Right lobe of liver (tissue), 4 donors: ENCODE results near the gene CEP63.

Experiments used
- POLR2A ChIP-seq: fragments of 450-650 bp; IDR thresholded peaks from one replicate; pipeline ENCODE4 v1.6.1; 2017; ENCODE audit warnings: antibody characterized with exemption, mild to moderate bottlenecking
- TF ChIP-seq, protein P1 (sequence below), 4 donors: fragments of 200-600 bp in 3 of 4; fragments of 450-650 bp in 1 of 4; IDR thresholded peaks; one replicate each; pipeline versions ENCODE4 v1.5.1 to v1.8.0; 2016 to 2022; ENCODE audit warnings: antibody characterized with exemption in 4 of 4, mild to moderate bottlenecking in 2 of 4
- donor health status: DM: no; HTN: no; CAD: no.
- donor health status: DM: no; HTN: no; CAD: no.
- donor health status: DM: no; HTN: yes; CAD: no.

DNA sequence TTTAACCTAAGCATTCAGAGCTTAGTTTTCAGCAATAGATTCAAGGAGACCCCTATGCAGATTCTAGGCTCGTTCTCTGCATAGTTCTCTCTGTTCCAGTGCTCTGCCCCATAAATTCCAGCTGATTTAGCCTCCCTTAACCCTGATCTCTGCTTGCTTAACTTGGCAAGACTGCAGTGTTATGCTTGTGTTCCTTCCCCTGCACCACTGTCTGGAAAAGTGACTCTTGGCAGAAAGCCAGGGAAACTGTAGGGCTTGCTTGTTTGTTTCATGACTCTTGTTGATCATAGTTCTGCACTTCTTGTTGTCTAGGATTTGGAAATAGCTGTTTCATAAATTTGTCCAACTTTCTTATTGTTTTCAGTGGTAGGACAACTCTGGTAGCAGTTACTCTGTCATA is 40.2 kb upstream of the CEP63 start:
- TF ChIP-seq POLR2A: no peak
- TF ChIP-seq, protein P1, sequence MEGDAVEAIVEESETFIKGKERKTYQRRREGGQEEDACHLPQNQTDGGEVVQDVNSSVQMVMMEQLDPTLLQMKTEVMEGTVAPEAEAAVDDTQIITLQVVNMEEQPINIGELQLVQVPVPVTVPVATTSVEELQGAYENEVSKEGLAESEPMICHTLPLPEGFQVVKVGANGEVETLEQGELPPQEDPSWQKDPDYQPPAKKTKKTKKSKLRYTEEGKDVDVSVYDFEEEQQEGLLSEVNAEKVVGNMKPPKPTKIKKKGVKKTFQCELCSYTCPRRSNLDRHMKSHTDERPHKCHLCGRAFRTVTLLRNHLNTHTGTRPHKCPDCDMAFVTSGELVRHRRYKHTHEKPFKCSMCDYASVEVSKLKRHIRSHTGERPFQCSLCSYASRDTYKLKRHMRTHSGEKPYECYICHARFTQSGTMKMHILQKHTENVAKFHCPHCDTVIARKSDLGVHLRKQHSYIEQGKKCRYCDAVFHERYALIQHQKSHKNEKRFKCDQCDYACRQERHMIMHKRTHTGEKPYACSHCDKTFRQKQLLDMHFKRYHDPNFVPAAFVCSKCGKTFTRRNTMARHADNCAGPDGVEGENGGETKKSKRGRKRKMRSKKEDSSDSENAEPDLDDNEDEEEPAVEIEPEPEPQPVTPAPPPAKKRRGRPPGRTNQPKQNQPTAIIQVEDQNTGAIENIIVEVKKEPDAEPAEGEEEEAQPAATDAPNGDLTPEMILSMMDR (IDR thresholded peaks at IDR 0.05): no peak
